AG20443 (cell line): ENCODE results near the gene ATG2A.
A peak's percentile ranks its signal among the peaks of the same experiment; 100 is the strongest.

Experiments
- DNase-seq: peaks from one replicate; pipeline ENCODE4 v3.0.0; 2012; ENCODE audit warnings: low spot score, mixed read lengths

Gene ATG2A

GRCh38 chr11:64916775-64917662 lies at the start of gene ATG2A:
Gene ATG2A (minus strand): TSS chr11:64917209. CDS start chr11:64917135, 74 bp downstream.
- peak; percentile 99 for DNase-seq

GRCh38 chr11:64963072-64963631 lies 46.1 kb upstream of the ATG2A start:
- no peak for DNase-seq

DNA sequence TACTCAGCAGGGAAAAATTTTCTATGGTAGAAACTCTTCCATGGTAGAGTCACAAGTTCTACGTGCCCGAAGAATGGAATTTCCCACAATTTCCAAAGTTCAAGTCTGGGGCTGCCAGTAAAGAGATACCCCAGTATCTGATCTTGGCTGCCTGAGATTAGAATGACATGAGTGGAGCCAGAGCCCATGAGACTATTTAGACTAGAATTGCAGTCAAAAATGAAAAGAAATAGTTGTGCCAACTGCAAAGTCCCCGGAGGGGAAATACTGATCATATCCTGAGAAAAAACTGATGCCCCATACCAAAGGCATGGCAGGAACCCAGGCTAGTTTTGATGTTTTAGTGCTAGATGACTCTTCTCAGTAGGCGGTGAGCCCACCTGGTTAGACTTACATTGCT lies 43.7 kb upstream of the ATG2A start:
- no peak for DNase-seq

DNA sequence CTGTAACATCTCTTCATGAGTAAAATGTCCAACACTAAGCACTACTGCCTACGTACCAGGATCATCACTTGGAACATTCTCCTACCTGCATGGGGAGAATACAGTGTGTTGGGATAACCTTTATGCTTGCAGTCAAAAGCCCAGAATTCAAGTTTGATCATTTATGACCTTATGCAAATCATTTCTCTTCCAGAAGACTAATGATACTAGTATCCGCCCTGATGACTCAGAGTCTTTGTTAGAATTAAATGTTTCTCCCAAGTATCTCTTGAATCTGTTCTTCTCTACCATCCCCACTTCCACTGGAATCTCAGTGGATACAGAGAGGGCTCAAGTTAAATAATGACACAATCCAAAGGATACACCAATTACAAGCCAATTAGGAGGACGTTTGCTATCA lies 42.5 kb upstream of the ATG2A start:
- no peak for DNase-seq

DNA sequence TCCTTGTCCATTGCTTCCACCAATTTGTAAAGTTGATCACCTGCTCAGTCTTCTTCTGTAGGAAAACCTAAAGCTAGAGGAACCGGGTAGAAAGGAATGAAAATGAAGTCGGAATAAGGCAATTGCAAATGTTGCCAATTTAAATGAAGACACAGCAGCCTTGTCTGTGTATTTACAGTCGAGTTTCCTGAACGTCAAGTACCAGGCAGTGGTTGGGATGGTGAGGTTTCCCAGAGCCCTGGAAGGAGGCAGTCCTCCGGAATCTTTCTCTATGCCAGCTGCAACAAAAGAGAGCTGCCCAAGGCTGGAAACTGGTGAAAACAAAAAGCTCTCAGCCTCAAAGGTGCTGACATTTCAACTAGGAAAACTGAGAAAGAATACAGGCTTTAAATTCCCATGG lies 37.2 kb upstream of the ATG2A start:
- DNase-seq = no peak

DNA sequence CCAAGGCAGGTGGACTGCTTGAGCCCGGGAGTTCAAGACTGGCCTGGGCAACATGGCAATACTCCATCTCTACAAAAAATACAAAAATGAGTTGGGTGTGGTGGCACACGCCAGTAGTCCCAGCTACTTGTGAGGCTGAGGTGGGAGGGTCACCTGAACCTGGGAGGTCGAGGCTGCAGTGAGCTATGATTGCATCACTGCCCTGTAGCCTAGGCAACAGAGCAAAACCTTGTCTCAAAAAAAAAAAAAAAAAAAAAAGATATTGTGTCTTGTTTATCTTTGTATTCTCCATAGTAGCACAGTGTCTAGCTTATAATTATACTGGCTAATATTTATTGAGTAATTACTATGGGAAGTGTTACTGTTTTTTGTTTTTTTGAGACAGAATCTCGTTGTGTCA lies 34.5 kb upstream of the ATG2A start:
- no peak for DNase-seq

- no peak for DNase-seq
Observed at GRCh38 chr11:64947208-64947814, 30.3 kb upstream of the ATG2A start.

DNA sequence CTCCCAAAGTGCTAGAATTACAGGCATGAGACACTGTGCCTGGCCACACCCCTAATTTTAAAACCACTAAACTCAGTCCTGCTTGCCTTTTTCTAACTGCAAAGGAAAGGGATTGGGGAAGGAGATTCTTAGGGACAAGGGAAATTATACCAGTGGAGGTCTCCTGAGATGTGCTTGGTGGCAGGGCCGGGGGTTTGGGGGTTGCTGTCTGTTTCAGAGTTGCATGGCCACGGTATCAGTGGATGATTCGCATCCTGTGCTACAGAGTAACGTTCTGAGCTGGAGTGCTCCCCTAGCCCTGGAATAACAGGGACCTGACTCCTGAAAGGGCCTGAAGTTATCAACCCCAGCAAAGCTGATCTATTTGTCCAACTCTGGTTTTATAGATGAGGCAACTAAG lies 19.5 kb upstream of the ATG2A start:
- no peak for DNase-seq

DNA sequence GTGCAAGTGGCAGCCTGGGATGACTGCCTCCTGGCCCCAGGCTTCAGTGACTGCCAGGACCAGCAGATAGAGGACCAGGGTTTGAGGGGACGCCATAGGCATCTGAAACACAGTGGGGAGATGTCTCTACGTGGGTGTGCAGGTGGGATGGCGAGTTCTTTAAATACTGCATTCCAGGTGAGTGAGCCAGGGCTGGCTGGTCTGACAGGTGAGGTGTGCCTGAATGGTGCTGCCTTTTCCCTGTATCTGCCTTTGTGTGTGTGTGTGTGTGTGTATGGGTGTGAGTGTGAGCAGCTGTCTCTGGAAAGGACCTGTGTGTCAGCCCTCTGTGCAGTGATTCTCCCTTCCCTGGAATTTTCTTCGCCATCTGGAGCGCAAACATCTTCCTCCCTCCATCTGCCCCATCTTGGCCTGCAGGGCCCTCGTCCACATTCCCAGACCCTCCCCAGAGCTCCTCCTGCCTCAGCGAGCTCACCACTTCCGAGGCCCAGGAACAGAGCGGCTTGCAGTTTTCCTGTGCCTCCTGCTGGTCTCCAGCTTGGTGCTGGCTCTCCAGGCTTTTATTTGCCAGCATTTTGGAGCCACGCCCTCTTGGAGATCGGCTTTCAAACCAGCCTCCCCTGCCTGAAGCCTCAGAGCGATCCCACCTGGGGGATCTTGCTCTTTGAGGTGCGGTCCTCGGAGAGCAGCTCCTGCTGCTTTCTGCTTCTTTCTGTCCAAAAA lies 18.5 kb upstream of the ATG2A start, which contains the start of gene GPHA2:
Gene GPHA2, minus strand, starts transcription at position 535 of the 723 bp plus-strand sequence. Its CDS starts 433 bp downstream, at position 102.
- DNase-seq = peak; percentile 62

- DNase-seq = no peak
Observed at GRCh38 chr11:64934682-64935358, 17.8 kb upstream of the ATG2A start.

DNA sequence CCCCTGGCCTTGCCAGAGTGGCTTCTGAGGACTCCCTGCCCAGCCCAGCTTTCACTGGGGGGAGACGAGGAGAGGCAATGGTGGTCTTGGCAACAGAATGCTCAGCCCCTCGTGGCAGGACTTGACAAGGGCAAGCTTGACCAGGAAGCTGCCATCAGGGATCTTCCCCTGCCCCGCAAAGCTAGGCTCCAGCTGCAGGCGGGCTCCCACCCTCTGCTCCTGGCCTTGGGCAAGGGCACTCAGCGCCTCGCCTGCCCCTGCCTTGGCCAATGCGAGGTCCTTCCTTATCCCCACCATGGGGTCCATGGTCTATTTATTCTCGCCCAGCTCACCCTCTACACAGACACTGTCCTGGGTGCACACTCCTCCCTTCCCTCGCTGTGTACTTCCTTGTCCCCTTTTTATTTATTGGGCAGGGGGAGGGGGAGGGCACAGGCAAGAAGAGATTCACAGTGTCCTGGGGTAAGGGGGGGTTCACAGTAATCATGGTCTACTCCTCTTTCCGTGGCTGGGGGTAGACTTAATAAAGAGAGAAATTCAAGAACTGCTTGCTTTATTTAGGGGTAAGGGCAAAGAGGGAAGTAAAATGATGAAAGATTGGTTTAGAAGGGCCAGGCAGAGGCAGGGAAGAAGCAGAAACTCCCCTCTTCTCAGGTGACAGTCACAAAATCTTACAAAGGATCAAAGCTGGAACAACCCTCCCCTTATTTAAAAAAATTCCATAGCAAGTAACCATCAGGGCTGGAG lies 17.1 kb upstream of the ATG2A start:
- no peak for DNase-seq

DNA sequence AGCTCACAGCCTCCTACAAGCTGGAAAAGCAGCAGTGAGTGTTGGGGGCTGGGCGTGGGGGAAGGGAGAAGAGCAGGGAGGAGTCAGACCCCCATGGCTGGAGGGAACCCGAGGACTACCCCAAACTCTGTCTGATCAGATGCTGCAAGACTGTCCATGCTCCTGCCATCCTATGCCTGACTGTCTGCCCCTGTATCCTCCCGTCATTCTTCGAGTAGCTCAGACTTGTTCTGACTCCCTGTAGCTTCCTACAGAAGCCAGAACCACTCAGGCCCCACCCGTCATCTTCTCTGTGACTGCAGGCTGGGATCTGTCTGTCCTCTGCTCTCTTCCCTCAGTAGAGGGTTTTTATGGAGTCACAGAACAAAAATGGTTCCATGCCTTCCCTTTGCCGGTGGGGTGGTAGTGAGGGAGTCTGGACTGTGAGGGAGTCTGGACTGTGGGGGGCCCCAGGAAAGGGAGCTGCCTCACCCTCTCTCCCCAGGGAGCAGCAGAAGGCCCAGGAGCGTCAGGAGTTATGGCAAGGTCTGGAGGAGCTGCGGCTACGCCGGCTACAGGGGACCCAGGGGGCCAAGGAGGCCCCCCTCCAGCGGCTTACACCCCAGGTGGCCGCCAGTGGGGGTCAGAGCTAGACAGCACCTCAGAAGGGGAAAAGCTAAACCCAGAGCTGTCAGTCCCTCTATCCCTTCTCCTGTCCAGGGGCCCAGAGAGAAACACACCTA lies 16.4 kb upstream of the ATG2A start:
- DNase-seq = no peak

DNA sequence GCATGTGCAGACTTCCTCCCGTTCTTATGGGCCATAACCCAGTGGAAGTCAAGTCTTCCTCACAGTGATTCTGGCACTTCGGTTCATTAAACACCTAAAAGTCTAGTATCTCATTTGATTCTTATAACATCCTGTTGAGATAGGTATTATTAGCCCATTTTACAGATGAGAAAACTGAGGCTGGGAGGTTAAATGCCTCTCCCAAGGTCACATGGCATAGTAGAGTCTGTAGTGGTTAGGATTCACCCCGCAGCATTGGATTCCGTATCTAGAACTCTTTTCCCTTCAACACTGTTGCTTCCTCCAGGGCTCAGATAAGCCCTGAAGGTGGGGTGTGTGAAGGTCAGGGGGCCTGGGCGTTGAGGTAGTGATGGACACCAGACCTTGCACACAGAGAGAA lies 15.3 kb upstream of the ATG2A start:
- no peak for DNase-seq

DNA sequence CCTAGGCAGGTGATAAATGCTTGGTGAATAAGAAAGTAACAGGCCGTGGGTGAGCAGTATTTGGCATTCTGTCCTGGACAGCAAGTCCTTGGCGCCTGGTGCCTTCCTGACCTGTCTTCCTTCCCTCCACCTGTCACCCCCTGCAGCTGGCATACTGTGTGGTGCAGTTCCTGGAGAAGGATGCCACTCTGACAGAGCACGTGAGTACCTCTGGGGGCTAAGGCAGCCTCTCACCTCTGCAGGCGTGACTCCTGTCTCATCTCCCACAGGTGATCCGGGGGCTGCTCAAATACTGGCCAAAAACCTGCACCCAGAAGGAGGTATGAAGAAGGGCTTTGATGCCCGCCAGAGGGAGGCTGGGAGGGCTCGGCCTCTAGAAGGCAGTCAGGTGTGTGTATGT lies 14.3 kb upstream of the ATG2A start:
- DNase-seq = no peak

- no peak for DNase-seq
Observed at GRCh38 chr11:64930340-64930739, 13.3 kb upstream of the ATG2A start.

- no peak for DNase-seq
Observed at GRCh38 chr11:64929625-64930024, 12.6 kb upstream of the ATG2A start.

DNA sequence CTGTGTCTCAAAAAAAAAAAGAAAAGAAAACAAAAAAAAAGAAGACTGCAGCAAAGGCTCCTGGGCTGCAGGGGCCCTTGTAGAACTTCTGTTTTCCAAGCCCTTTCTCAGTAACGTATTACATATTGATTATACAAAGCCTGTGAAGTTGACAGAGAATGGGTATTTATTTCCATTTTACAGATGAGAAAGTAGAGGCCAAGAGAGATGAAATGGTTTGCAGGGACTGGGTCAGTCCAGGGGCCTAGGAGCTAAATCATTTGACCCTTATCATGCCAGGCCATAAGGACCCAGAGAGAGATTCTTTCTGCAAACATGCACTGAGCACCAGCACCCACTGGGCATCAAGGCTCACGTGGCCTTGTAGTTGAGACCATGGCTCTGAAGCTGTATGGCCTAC lies 11.9 kb upstream of the ATG2A start:
- DNase-seq = no peak

GRCh38 chr11:64926689-64927088 lies 9.7 kb upstream of the ATG2A start:
- DNase-seq = no peak

DNA sequence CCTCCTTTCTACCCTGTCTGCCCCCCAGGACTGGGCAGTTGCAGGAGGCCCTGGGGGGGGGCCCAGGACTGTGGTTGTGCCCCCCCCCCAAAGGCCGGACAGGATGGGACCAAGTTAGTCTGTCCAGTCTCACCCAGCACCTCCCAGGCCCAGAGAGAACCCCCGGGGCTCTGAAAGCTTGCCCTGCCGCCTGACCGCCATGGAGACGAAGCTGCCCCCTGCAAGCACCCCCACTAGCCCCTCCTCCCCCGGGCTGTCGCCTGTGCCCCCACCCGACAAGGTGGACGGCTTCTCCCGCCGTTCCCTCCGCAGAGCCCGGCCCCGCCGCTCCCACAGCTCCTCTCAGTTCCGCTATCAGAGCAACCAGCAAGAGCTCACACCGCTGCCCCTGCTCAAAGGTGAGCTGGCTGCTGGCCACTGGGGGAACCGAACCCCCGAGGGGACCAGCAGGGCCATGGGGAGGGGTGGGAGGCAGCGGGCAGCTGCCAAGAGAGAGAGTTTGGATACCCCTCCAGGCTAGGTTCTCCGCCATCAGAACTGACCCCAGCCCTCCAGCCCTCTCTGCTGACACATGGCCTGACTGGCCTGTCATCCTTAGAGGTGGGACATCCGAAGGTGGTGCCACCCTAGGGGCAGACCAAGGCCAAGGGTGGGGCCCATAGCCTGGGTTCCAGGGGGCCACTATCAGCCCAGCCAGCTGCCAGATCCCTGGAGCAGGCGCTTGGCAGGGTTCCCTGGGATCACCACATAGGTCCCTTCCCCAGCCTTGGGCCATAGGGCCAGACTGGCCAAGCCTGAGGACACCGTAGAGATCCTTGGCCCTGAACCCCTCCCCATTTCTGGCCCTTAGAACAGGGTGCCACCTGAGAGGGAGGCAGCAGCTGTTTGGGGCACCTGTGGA lies 8.8 kb upstream of the ATG2A start:
- DNase-seq = no peak
